Mucosa of stomach (tissue), 1 donor: Measurements from ENCODE around the gene WWP2.
"Not testable (repeated sequence)": the region's sequence is repeated elsewhere in the genome, so short reads cannot be mapped to it uniquely, and the experiment has no call there.

Experiments used
- H3K27me3 ChIP-seq: one replicate; pipeline ENCODE4 v1.7.0; 2013; ENCODE audit warnings: mild to moderate bottlenecking, low read length; ENCODE audit not compliant: control insufficient read depth, insufficient read depth
- H3K36me3 ChIP-seq: one replicate; pipeline ENCODE4 v1.7.0; 2013; ENCODE audit warnings: low read length; ENCODE audit not compliant: control insufficient read depth, insufficient read depth
- H3K4me1 ChIP-seq: one replicate; pipeline ENCODE4 v1.7.0; 2013; ENCODE audit warnings: mild to moderate bottlenecking, low read length; ENCODE audit not compliant: control insufficient read depth, insufficient read depth
- H3K4me3 ChIP-seq: one replicate; pipeline ENCODE4 v1.7.0; 2013; ENCODE audit warnings: low read length
- H3K9ac ChIP-seq: one replicate; pipeline ENCODE4 v1.7.0; 2013; ENCODE audit warnings: mild to moderate bottlenecking, low read length, moderate library complexity
- H3K9me3 ChIP-seq: one replicate; pipeline ENCODE4 v1.7.0; 2013; ENCODE audit warnings: mild to moderate bottlenecking, low read length, moderate library complexity; ENCODE audit not compliant: control insufficient read depth
- donor health status: Pancreatic carcinoma.

WWP2 gene

DNA sequence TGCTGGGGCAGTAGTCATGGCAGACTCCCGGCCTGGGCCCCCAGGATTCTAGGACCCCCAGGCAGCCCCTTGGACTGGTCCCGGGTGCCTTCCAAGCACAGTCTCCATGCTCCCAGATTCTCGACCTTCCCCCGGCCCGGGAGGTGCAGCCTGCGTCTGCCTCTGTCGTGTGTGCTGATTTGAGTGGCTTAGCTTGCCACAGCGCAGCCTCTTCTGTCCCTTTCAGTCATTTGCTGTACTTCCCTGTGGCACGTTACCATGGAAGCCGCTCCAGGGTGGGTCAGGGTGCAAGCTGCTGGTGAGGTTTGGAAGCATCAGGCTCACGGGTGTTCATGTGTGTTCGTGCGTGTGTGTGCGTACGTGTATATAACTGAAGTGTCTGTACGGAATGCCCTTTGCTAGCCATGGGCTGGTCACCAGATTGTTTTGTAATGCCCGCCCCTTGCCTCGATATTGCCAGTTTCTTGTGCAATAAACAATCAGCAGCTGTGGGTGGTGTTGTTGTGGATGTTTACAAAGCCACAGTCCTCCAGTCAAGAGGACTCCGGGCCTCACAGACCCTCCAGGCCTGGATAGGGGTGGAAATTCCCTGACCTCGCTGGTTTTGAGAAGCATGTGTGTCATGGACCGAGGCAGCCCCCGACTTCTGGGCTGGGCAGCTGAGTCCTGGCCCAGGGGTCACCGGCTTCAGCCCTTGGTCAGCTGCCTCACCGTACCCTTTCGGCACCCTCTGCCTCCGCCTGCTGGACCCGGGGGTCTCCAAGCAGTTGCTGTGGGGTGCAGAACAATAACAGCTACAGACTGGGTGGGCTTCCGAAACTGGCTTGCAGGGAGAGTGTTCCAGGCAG, 179.3 kb downstream of the WWP2 start:
- Histone ChIP-seq H3K4me1 (no peaks in the 10 kb centered on the region), H3K36me3 (peaks cover 14% of the 10 kb centered on the region)

DNA sequence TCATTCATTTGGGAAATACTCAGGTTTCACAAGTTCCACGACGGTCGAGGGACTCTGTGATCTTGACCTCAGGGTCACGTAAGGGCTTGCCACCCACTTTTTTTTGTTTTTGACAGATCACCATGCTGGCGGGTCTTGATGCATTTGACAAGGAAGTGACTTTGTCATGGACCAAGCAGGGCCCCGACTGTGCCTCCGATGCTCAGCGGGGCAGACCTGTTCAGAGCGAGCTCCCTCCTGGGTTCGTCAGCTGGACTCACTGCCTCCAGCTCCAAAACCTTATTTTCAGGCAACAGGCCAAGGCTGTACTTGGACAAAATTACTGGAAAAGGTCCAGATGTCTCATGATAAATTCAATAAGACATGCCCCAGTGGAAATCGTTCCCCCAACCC, 180.0 kb downstream of the WWP2 start:
- Histone ChIP-seq H3K4me1 (no peaks in the 10 kb centered on the region), H3K9me3 (no peaks in the 10 kb centered on the region), H3K27me3 (no peaks in the 10 kb centered on the region), H3K9ac (no peak overlapping the region), H3K4me3 (no peak overlapping the region), H3K36me3 (peaks cover 9% of the 10 kb centered on the region)

More for the DNA sequence above, 179.3 kb downstream of the WWP2 start:
- Histone ChIP-seq H3K27me3 (no peaks in the 10 kb centered on the region), H3K9ac (no peak overlapping the region), H3K4me3 (no peak overlapping the region), H3K9me3 (no peaks in the 10 kb centered on the region)

- Histone ChIP-seq H3K4me1 (no peaks in the 10 kb centered on the region), H3K36me3 (peaks cover 3% of the 10 kb centered on the region), H3K4me3 (no peak overlapping the region), H3K9ac (no peak overlapping the region), H3K27me3 (no peaks in the 10 kb centered on the region), H3K9me3 (no peaks in the 10 kb centered on the region)
These were observed 180.6 kb downstream of the WWP2 start for GRCh38 chr16:69942627-69943170.

DNA sequence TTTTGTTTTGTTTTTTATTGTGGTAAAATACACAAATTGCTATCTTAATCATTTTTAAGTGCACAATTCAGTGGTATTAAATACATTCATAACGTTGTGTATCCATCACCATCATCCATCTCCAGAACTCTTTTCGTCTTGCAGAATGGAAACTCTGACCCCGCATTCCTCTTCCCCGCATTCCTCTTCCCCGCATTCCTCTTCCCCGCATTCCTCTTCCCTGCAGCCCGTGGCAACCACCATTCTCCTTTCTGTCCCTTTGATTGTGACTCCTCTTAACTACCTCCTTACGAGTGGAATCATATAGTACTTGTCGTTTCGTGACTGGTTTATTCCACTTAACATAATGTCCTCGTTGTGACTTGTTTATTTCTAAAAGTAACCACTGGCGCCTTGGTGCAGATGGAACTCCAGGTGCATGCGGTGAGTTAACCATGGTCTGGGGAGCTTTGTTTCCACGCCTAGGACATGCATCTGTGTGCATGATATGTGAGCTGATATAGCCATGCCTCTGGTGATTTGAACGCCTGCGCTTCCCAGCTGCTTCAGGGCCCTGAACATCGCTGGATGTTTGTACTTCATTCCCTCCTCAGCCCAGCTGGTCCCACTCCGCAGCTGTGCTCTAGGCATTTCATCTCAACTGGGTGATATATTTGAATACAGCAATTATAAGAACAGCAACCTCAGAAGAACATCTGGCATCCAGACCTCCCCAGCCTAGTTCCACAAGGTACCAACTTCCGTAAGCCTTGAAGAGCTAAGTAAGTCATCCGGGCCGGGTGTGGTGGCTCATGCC, 181.3 kb downstream of the WWP2 start:
- H3K36me3 ChIP-seq, H3K27me3 ChIP-seq, H3K9ac ChIP-seq, H3K4me3 ChIP-seq, H3K4me1 ChIP-seq, H3K9me3 ChIP-seq: not testable (repeated sequence)

GRCh38 chr16:69950411-69950810, 188.3 kb downstream of the WWP2 start:
- not testable (repeated sequence) for H3K4me1 ChIP-seq, H3K36me3 ChIP-seq, H3K9ac ChIP-seq, H3K27me3 ChIP-seq, H3K9me3 ChIP-seq, H3K4me3 ChIP-seq

DNA sequence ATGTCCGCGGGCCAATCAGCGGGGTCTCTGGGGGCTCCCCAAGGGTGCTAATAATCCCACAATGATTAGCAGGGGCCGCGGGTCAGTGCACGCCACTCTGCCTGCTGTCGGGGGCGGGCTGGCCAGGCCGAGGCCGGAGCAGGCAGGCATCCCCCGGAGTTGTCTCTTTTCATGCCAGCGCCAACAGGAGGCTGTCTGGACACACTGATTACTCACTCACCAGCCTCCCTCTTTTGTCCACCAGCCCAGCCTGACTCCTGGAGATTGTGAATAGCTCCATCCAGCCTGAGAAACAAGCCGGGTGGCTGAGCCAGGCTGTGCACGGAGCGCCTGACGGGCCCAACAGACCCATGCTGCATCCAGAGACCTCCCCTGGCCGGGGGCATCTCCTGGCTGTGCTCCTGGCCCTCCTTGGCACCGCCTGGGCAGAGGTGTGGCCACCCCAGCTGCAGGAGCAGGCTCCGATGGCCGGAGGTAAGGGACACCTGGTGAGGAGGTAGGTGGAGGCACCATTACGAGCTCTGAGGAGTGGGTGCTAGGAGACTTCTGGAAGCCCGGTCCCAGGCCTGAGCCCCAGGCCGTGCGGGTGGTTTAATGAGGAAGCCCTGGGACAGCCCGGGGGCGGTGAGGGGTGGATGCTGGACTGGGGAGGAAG, 189.0 kb downstream of the WWP2 start, which contains the start of gene CLEC18A:
CLEC18A (plus strand) TSS at position 318 of the 655 bp plus-strand sequence; CDS start at position 351, 33 bp downstream.
- not testable (repeated sequence) for H3K4me3 ChIP-seq, H3K9ac ChIP-seq, H3K9me3 ChIP-seq, H3K4me1 ChIP-seq, H3K36me3 ChIP-seq, H3K27me3 ChIP-seq

- not testable (repeated sequence) for H3K9ac ChIP-seq, H3K9me3 ChIP-seq, H3K4me1 ChIP-seq
These were observed 189.5 kb downstream of the WWP2 start for GRCh38 chr16:69951672-69952031.

DNA sequence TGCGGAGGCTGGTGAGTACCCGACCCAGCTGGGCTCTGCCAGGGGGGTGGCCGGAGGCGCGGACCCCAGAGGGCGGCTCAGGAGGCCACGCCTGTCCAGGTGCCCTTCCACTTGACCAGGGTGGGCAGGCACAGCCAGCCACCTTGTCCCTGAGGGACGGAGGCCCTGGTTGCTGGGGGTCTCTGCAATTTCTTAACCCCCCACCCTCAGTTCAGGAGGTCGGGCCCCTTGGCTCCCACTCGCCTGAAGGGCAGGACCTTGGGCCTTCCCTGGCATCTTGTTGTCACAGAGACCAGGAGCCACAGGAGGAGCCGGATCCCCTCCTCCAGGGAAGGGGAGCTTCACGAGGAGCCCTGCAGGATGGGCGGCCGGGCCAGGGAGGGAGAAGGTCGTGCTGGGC, 190.0 kb downstream of the WWP2 start:
- not testable (repeated sequence) for H3K36me3 ChIP-seq, H3K9me3 ChIP-seq, H3K9ac ChIP-seq, H3K4me1 ChIP-seq, H3K27me3 ChIP-seq, H3K4me3 ChIP-seq

More at GRCh38 chr16:69951672-69952031, 189.5 kb downstream of the WWP2 start:
- not testable (repeated sequence) for H3K4me3 ChIP-seq, H3K27me3 ChIP-seq, H3K36me3 ChIP-seq

- H3K4me3 ChIP-seq, H3K9ac ChIP-seq, H3K36me3 ChIP-seq: not testable (repeated sequence)
These were observed 190.6 kb downstream of the WWP2 start for GRCh38 chr16:69952572-69953355.

DNA sequence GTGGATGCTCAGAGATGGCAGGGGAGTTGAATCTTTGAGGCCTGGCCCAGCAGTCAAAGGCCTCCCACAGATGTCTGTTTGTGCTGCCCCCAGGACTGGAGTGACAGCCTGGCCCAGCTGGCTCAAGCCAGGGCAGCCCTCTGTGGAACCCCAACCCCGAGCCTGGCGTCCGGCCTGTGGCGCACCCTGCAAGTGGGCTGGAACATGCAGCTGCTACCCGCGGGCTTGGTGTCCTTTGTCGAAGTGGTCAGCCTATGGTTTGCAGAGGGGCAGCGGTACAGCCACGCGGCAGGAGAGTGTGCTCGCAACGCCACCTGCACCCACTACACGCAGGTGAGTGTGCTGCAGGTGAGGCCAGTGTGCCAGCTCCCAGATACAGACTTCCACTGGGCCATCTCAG, 192.1 kb downstream of the WWP2 start:
- not testable (repeated sequence) for H3K4me3 ChIP-seq, H3K4me1 ChIP-seq, H3K9me3 ChIP-seq, H3K9ac ChIP-seq, H3K27me3 ChIP-seq, H3K36me3 ChIP-seq

More at GRCh38 chr16:69952572-69953355, 190.6 kb downstream of the WWP2 start:
- not testable (repeated sequence) for H3K4me1 ChIP-seq, H3K9me3 ChIP-seq, H3K27me3 ChIP-seq

DNA sequence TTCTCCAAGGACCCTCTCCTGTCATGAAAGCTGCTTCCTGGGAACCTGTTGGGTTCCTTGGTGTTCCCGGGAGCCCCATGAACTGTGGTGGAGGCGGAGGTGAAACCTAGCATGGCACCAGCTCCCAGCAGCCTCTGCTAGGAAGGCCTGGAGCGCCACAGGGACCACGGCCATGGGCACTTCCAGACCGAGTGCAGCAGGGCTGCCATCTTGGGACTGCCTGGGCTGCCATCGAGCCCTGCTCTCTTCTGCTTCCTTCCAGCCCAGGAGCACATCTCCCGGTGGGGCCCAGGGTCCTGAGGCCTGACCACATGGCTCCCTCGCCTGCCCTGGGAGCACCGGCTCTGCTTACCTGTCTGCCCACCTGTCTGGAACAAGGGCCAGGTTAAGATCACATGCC, 201.2 kb downstream of the WWP2 start:
- H3K4me3 ChIP-seq, H3K36me3 ChIP-seq, H3K9me3 ChIP-seq, H3K27me3 ChIP-seq, H3K4me1 ChIP-seq, H3K9ac ChIP-seq: not testable (repeated sequence)
